Lung microvascular endothelial cell (primary cell): ENCODE results near the gene CDKAL1. TPM values are rescaled to one million over a fixed set of nuclear protein-coding genes. Genes with fewer than 3 reads are reported as not detected.

ENCODE experiments used
- DNase-seq, 2 donors: peaks; one replicate each; pipeline versions ENCODE4 v3.0.0 to v3.0.0-alpha.2; 2010; ENCODE audit warnings: low read depth in 2 of 2
- total RNA-seq: library from RNA; depleted of rRNA; stranded (reverse); fragments of >200 nt; gene quantifications from 2 replicates; pipeline ENCODE4 v1.2.1, GENCODE V29; 2014

The CDKAL1 gene
- total RNA-seq, 1 donor from 2014 or later, result 17.5 TPM

- DNase-seq, result no peak
Observed at GRCh38 chr6:20672038-20672437, 137.8 kb downstream of the CDKAL1 start.

- DNase-seq, result no peak
Observed at GRCh38 chr6:20673458-20673857, 139.2 kb downstream of the CDKAL1 start.

GRCh38 chr6:20674664-20675063 lies 140.4 kb downstream of the CDKAL1 start:
- DNase-seq, result no peak

DNA sequence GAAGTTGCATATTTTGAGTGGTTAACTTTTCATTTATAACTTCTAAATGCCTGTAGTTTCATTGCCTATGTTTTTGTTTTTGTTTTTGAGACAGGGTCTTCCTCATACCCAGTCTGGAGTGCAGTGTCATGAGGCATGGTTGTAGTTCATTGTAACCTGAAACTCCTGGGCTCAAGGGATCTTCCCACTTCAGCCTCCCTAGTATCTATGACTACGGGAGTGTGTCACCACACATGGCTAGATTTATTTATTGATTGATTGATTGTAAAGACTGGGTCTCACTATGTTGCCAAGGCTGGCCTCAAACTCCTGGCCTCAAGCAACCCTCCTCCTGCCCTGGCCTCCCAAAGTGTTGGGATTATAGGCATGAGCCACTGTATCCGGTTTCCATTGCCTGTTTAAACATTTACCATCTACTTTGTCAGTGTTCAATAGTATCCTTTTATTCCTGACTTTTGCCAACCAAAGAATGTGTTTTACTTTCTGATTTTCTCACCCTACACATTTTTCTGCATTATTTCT lies 144.6 kb downstream of the CDKAL1 start:
- DNase-seq, result no peak

DNA sequence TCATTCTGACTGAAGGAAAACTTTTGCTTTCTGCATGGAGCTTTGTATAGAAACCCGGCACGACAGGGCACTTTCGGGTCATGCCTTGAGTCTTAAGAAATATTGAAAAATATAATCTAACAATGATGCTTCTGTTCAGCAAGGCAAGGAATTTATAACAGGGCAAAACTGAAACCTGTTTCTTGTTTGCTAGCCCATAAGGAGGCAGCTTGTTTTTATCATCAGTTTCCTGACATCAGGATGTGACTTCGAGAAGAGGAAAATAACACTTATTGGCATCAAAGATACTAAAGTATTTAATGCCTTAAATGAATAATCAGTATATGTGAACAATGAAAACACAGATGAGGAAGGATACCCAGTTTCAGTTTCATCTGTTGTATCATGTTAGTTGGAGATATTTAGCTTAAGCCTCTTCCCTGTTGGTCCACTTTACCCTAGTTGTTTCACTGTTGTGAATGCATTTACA lies 146.5 kb downstream of the CDKAL1 start:
- peak; percentile 17 to 55 for DNase-seq

DNA sequence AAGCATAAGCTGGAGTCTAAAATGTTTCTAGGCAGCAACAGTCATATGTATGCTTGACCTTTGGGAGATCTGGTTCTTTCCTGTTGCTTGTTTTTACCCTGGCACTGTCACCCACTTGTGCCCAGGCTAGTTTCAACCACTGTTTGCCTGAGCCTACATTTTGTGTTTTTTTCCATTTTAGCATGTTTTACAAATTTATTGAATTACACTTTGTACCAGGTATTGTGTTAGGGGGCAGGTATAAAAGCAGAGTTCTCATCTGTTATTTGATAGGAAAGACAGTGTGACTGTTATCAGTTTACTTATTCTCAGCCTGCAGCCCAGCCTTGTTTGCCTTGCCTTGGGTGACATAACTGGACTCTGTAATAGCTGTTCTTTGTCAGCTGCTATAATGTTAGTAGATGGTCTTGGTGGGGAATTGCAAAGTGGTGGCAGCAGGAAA lies 147.0 kb downstream of the CDKAL1 start:
- DNase-seq, result peak; percentile 2 to 6

- no peak for DNase-seq
Observed at GRCh38 chr6:20684474-20684873, 150.2 kb downstream of the CDKAL1 start.

- DNase-seq, result no peak
Observed at GRCh38 chr6:20686142-20686541, 151.9 kb downstream of the CDKAL1 start.

- DNase-seq, result no peak
Observed at GRCh38 chr6:20687494-20687893, 153.2 kb downstream of the CDKAL1 start.

DNA sequence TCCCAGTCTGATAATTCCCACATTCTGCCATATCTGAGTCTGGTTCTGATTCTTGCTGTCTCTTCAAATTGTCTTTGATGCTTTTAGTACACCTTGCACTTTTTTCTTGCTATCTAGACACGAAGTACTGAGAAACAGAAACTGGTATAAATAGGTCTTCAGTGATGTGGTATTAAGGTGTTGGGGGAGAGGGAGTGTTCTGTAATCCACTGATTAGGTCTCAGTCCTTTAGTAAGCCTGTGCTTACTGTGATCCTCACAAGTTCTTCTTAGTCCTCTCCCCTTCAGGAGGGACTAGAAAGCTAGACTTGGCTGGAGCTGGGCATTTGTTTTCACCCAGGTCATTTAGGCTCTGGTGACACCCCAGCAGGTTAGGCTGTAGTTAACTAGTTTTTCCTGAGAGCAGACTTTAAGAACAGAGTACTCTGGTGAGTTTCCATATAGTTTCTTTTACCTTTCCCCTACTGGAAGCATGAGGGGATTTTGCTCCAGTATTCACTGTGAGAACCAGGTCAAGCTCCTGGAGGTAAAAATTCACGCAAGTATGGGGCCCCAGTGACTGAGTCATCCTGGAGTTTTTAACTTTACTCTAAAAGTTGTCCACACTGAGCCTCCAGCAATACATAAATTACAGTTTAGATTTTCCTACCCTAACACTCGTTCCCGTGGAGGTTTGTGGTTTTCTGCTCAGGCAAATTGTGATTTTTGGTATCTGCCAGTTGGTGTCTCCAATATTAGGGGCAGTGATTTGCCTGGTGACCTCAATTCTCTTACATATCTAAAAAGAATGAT lies 154.6 kb downstream of the CDKAL1 start:
- no peak for DNase-seq

DNA sequence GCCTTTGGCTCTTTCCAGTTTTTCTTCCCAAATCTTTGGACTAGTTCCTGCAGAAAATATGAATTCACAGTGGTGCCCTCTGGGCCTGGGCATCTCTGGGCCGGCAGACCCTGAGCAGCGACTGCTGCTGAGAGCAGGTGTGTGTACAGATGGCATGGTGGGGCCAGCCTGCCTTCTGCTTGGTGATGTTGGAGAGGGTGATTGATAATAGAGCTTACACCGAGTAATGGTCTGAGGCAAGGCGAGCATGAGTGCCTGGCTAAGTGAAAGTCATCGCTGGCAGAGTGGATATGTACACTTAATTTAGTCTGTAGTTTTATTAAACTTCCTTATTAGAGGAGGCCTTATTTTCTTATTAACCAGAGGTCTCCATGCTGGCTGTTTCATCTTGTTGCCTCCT lies 156.9 kb downstream of the CDKAL1 start:
- DNase-seq, result no peak

DNA sequence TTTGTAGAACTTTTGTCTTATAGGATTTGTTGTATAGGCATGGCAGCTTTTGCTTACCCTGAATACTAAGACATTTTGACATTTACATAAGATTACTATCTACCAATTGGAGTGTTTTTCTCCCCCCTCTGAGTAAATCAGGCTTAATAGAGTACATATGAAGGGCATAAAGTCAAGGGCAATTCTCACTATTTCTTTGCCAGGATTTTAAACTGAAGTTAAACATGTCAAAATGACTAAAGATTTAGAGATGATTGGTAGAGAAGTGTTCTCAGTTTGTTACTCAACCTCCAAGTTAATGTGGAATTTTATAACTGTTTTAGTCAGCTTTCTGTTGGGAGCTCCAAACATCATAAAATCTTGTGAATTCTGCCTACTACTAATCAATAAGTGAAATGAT lies 157.8 kb downstream of the CDKAL1 start:
- DNase-seq, result no peak

GRCh38 chr6:20693466-20694063 lies 159.3 kb downstream of the CDKAL1 start:
- DNase-seq, result no peak

DNA sequence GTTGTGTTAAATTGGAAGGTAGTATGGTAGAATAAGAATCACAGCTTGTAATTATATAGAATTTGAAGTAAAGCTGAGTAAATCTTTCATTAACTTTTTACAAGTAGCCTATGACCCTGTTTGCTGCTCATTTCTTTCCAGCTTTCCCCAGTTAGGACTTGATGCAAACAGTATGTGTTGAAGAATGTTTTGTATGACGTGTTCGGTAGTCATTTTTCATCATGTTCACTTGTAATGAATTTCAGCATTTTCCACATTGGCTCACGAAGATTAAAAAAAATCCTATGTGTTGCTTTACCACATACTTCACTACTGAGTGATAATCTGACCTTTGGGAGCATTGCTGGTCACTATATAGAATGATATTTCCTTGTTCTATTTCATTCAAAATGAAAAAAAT lies 162.4 kb downstream of the CDKAL1 start:
- DNase-seq, result no peak

DNA sequence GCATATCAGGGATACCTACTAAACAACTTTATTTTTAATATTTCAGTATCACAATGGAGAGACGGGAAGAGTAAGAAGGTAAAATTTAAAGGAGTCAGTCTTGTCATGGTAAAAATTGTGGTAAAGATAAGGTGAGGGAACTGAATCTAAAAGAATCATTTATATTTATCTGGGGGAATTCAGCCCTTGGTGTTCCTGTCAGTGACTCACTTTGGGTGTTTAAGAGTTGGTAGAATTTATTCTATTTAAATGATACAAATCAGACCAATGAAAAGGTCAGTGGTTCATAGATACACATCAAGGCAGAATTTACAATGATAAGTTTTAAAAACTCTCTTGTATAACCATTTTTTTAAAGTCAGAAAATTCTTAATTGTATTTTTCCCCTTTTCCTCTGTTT lies 164.4 kb downstream of the CDKAL1 start:
- no peak for DNase-seq

- no peak for DNase-seq
Observed at GRCh38 chr6:20699402-20699801, 165.1 kb downstream of the CDKAL1 start.

DNA sequence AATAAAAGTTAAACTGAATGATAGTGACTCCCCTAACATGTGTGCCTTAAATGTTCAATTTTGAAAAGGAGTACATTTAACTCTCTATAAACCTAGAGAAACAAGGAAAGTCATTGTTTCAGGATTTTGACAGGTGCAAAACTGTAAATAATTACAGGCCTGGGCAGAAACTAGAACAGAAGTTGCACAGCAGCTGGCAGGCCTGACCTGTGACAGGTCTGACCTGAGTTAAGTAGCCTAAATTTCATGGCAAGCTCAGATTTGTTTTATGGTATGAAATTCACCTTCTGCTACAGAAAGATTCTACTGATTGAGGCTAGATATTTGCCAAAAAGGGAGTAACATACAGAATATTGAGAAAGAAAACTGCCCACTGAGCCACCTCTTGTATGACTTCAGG lies 166.1 kb downstream of the CDKAL1 start:
- no peak for DNase-seq

- no peak for DNase-seq
Observed at GRCh38 chr6:20702366-20702765, 168.1 kb downstream of the CDKAL1 start.

DNA sequence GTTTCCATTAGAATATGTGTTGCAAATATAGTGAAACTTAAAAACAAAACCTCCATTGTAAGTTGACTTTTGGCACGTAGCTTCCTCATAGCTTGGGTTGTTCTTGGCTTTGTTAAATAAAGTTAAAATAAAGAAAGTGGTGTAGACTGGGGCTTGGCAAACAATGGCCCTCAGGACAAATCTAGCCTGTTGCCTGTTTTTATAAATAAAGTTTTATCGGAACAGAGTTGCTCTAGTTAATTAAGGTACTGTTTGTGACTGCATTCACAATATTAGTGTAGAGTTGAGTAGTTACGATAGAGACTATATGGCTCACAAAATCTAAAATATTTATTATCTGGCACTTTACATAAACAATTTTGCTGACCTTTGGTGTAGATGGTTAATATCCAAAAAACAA lies 168.8 kb downstream of the CDKAL1 start:
- DNase-seq, result no peak

- DNase-seq, result no peak
Observed at GRCh38 chr6:20704325-20705025, 170.2 kb downstream of the CDKAL1 start.

DNA sequence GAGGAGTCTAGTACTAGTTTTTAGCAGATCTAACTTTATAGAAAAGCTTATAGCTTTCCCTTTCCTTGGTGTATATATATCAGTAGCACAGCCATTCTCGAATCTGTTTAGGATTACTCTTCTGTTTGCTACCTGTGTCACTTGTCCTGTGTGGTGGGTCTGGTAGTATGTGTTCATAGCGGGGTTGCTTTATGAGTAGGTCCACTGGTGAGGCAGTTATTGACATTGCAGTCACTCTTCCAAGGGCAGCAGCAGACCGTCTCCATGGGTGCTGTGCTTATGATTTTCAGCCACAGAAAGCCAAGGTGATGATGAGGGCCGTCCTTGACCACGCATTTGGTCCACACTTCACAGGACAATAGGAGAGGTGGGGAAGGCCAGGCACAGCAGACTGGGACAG lies 171.5 kb downstream of the CDKAL1 start:
- DNase-seq, result no peak

DNA sequence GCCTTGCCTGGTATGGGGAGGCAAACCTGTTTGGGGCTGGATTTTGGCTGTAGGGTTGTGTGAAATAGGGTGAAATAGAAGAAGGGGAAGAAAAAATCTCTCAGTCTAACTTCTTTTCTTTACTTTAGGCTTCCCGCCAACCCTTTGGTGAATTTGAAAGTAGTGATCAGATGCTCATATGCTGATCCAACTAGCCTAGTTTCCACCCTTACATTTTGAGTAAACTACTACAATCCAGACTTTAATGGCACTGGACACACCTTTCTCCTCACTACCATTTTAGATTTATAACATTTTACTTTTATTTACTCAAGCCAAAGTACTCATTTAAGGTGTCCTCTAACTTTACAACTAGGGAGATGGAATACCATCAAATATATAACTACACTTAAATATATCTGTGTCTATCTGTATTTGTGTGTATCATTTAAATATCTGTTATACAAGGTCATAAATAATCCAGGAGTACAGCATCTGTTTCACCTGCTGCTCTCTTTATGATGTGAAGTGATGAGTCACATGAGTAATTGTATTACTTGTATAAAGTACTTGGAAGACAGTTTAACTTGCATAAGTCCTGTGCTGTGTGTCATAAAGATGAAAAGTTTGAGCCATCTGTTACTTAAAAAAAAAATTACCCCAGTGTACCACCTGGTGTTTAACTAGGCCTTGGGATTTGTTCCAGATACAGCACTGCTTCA lies 172.1 kb downstream of the CDKAL1 start:
- peak in 1 of 2 donors; percentile 20 for DNase-seq
